ENCODE measurements around the gene REC114. TPM values are rescaled to one million over a fixed set of nuclear protein-coding genes. Genes with fewer than 3 reads are reported as not detected.

REC114 gene
- total and polyA plus RNA-seq, 9 of the 15 experiments (the other 6 are each of a cell fraction or from before 2014, with no cell fraction given): 0.07 to 0.24 TPM; not detected in 7

- TF ChIP-seq, protein P1, sequence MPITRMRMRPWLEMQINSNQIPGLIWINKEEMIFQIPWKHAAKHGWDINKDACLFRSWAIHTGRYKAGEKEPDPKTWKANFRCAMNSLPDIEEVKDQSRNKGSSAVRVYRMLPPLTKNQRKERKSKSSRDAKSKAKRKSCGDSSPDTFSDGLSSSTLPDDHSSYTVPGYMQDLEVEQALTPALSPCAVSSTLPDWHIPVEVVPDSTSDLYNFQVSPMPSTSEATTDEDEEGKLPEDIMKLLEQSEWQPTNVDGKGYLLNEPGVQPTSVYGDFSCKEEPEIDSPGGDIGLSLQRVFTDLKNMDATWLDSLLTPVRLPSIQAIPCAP (CRISPR knock-in tag; IDR thresholded peaks at IDR 0.05; ENCODE audit: borderline replicate concordance): no peak
- TF ChIP-seq MYBL2 (IDR thresholded peaks at IDR 0.05; ENCODE audit: low read depth) (peak; percentile 86), MYBL2 (CRISPR knock-in tag; IDR thresholded peaks at IDR 0.05; ENCODE audit: borderline replicate concordance) (no peak), ZBTB34 (CRISPR knock-in tag; IDR thresholded peaks at IDR 0.05) (no peak), SMARCC2 (IDR thresholded peaks at IDR 0.05; ENCODE audit: low read depth) (peak; percentile 54; the same call in 1 of the 2 replicates), HNRNPLL (IDR thresholded peaks at IDR 0.05; ENCODE audit: low read depth, low read length, poor library complexity, severe bottlenecking) (no peak), ZNF354B (CRISPR knock-in tag; IDR thresholded peaks at IDR 0.05) (peak; percentile 41; the same call in 1 of the 2 replicates), ZNF766 (CRISPR knock-in tag; conservative IDR thresholded peaks at IDR 0.05) (peak; percentile 98), CREB3 (tag; conservative IDR thresholded peaks at IDR 0.05; ENCODE audit: low read depth) (no peak), MAFF (IDR thresholded peaks at IDR 0.05; ENCODE audit: low read length) (peak; percentile 80), XRCC3 (IDR thresholded peaks at IDR 0.05) (no peak), TBL1XR1 (IDR thresholded peaks at IDR 0.05; ENCODE audit: low read length in 2 of 2) (peak in 1 of 2 experiments; percentile 79; a peak in 2 of 4 replicates), KDM1A (IDR thresholded peaks at IDR 0.05) (peak in 1 of 2 experiments; percentile 49; a peak in 2 of 4 replicates), MTA2 (IDR thresholded peaks at IDR 0.05; ENCODE audit: low read depth) (peak; percentile 81), SMARCE1 (IDR thresholded peaks at IDR 0.05) (peak; percentile 84), KHSRP (IDR thresholded peaks at IDR 0.05) (no peak), BCLAF1 (IDR thresholded peaks at IDR 0.05; ENCODE audit: borderline replicate concordance in 1 of 2, control insufficient read depth in 1 of 2, low read depth in 2 of 2, low read length in 1 of 2) (no peak), SAFB2 (IDR thresholded peaks at IDR 0.05; ENCODE audit: borderline replicate concordance, low read depth, low read length, severe bottlenecking) (no peak), MYC (IDR thresholded peaks at IDR 0.05; ENCODE audit: low read depth, low read length) (peak; percentile 82), MYC (CRISPR knock-in tag; IDR thresholded peaks at IDR 0.05; ENCODE audit: borderline replicate concordance, low read depth) (no peak), FOXK2 (conservative IDR thresholded peaks at IDR 0.05 in 1 of 2, IDR thresholded peaks at IDR 0.05 in 1 of 2; ENCODE audit: low read depth in 2 of 2) (peak; percentile 70 to 71; a peak in 3 of 4 replicates), ZC3H8 (IDR thresholded peaks at IDR 0.05) (no peak), ZNF830 (CRISPR knock-in tag; IDR thresholded peaks at IDR 0.05) (no peak)
Observed at GRCh38 chr15:73474785-73475184, 31.8 kb downstream of the REC114 start (continued).

Data from K562 (cell line).